ENCODE measurements around the gene TSHZ2.
"Not testable (repeated sequence)": the region's sequence is repeated elsewhere in the genome, so short reads cannot be mapped to it uniquely, and the experiment has no call there.

Gene TSHZ2

DNA sequence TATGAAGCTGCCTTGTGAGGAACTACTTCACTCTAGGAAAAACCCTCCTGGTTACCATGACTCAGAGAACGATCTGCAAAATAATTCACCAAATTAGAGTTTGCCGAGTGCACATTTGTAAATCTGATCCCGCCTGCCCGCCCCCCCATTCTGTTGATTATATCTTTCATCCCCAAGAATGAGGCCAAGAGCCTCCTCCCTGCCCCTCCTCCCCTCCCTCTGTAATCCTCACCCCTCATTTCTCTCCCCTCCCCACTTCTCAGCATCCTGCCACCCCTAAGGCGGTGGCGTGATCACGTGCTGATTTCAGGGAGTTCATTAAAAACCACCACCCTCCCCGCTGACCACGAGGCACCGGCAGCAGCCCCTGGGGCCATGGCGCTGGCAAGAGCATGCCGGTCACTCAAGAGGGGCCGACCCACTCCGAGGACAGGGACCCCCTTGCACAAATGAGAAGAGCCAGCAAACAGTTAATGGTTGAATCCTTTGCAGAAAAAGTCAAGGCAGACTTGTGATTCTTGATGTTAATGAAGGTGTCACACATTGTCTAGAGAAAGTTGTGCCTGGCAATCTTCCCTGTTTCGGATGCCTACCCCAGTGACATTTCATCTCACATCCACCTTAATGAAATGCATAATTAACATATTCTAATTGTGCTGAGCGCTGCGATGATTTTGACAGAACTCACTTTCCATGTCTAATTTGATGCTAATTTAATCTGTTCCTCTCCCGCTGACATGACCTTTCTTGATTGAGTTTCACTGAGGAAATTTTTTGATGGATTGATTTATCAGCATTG, 373.6 kb downstream of the TSHZ2 start:
- no peak for DNase-seq (ENCODE audit: low spot score)

DNA sequence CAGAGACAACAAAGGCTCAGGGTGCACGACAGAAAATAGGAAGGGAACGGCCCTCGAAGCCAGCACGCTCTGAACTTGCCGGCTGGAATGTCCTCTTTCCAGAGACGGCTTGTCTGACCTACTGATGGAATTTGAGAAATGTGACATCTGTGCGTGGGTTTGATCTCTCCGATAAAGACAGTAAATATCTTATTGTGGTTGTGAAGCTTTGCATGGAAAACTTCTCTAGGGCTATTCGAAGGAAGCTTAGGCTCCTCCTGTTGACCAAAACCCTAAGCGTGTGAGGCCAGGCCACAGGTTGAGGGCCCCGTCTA, 374.1 kb downstream of the TSHZ2 start:
- no peak for DNase-seq (ENCODE audit: low spot score)

DNA sequence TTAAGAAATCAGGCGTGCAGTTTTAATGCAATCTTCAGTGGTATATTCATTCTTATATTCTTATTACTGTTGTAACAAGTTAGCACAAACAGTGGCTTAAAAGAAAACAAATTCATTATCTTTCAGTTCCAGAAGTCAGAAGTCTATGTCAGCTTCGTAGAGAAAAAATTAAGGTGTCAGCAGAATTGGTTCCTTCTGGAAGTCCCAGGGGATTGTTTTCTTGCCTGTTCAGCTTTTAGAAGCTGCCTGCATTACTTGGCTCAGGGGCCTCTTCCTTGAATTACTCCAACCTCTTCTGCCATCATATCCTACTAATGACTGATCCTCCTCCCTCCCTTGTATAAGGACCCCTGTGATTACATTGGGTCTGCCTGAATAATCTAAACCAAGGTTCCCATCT, 377.6 kb downstream of the TSHZ2 start:
- no peak for DNase-seq (ENCODE audit: low spot score)

DNA sequence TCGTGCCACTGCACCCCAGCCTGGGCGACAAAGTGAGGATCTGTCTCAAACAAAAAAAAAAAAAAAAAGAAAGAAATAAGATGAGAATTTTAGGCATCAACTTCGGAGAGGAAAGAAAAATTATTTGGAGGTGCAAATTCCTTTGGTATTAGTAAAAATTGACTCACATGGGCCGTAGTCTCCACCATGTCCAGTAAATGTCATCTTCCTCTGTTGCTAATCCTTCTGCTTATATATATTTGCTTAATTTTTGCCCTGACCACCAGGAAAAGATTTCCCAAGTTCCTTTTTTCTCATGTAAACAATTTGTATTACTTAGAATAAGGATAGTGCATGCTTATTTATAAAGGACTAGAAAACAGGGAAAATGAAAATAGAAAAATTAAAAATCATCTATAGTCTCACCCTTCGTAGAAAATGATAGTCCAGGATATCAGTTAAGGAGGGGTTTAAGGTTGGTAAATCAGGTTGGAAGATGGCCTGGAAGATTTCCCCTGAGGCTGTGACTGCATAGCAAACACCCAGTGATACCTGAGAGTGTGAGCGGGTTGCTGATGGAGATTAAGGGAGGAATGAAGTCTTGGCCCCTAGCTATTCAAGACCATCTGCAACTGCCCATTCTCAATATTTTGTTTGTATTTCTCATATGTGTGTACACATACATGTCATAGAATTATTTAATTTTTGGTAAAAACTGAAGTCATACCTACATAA, 380.7 kb downstream of the TSHZ2 start:
- DNase-seq (ENCODE audit: low spot score) = no peak

DNA sequence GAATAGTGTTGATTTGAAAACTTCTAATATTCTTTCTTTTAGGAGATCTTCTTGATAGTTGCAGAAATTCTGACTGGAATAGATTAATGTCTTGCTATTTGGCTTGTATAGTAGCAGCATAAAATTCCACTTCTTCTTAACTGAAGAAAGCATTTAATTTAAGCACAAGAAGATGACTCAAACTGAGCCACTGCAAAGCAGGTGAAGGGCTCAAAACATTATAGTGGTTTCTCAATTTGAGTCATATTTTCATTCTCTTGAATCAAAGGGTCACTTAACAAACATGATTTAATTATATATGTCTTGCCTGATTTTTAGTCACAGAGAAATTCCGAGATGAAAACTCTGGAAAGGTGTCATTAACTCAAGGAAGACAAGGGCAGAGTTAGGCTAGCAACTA, 382.2 kb downstream of the TSHZ2 start:
- DNase-seq (ENCODE audit: low spot score) = no peak

DNA sequence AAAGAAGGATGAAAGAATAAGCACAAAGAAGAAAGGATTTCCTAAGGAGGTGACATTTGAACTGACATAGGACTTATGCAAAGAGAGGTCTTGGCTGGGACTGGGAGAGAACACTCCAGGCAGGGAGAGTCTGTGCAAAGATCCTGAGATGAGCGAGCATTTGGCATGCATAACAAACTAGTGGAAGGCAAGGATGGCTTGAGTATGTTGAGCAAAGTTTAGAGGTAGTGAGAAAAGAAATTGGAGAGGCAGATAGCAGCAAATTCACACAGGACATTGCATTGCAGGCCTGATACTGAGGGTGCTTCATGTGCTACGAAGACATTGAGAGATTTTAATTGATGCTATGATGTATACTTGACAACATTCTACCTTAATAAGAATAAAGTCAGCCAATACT, 383.6 kb downstream of the TSHZ2 start:
- no peak for DNase-seq (ENCODE audit: low spot score)

DNA sequence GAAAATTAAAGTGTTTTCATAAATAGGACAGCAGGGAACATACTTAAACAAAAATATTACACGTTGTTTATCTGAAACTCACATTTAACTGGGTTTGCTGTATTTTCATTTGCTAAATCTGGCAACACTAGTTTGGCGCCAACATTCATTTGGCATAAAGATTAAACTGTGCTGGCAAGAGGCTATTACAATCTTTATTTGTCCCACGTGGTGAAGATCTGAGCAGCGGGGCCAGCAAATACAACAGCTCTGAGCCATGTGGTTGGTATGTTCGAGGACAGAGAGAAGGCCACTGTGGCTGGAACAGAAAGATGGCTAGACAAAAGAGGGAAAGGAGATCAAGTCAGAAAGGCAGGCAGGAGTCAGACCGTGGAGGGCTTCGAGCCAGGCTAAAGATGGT, 387.3 kb downstream of the TSHZ2 start:
- no peak for DNase-seq (ENCODE audit: low spot score)

DNA sequence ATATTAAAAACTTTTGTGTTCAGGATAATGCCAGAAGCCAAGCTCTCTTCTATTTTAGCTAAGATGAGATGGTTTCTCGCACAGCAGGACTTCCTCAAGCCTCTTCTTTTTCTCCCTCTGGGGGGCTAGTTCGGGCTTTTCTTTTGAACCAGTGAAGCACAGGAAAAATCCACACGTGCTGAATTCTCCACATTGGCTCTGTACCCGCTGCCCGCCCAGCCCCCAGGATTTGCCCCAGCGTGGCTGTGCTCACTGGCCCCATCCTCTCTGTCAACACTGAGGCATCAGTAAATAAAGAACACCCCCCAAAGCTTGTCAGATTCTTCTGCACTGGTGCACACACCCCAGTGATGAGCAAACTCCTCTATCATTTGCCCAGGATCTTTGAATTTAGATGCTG, 388.7 kb downstream of the TSHZ2 start:
- peak; percentile 62 for DNase-seq (ENCODE audit: low spot score)

DNA sequence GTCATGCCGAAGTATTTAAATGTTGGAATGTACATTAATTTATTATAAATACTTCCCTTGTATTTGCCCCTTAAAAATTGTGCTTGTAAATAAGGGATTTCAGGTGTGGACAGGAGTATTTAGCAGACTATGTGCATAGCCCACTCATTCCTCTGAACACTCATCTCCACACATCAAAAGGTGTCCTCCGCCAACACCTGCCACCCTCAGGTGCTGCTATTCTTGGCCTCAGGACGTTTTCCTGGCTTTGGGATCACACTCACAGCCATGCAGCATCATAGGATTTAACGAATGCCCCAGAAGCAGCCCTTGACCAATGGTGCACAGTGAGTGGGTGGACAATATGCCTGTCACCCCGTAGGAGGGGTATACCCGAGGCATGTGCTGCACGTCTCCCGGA, 390.6 kb downstream of the TSHZ2 start:
- DNase-seq (ENCODE audit: low spot score) = no peak

DNA sequence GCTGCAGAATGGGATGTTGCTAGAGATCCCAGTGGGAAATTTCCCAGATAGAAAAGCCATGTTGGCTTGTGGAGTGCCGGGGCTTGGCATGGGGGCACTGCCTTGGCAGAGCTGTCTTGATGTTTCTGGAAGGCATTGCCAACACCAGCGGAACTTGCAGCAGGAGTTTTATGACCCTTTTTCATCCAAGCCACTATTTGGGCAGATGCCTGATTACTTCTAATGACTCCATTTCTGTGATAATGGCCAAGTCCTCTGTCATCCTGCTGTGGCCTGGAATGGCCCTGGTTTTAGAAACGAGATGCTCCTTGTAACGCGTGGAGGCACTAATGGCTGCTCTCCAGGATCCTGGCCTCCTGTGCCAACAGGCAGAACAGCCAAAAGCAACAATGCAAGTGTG, 392.5 kb downstream of the TSHZ2 start:
- DNase-seq (ENCODE audit: low spot score) = no peak

DNA sequence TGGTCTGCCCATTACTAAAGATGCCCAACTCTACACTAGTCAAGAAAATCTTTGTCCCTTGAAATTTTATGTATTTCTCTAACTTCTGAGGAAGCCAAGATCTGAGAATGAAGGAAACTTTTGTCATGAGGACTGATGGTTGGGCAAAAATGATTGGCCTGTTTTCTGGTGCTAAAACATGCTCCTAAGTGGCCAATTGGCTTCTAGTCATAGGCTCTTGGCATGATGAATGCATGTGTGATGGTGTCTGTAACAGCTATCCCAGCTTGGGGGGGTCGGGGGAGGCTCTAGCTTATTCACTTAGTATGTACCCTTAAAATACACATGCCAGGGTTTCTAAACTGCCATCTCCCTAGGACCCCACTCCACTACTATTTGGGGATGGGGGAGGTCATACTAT, 392.9 kb downstream of the TSHZ2 start:
- DNase-seq (ENCODE audit: low spot score) = no peak

DNA sequence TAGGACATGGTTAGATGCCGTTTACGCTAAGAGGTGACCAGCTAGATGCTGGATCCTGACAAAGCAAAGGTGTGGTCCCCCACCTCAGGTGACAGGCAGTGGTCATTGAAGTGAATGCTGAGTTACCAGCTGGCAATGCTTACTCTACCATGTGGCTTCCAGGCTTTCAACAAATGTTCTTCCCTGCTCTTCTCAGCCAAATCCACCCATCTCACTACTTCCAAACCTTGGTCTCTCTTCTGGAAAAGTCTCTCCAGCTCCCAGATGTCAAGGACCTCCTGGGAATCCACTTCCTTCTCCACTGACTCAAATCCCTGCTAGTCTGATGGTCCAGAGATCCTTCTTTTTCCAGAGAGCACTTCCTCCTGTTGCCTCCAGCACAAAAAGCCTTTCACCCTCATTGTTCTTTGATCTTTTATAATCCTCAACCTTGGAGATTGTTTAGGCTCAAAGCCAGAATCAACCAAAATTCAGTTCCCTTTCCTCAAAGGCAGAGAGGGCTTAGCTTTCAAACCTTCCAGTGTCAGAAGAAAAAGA, 393.4 kb downstream of the TSHZ2 start:
- DNase-seq (ENCODE audit: low spot score) = no peak

DNA sequence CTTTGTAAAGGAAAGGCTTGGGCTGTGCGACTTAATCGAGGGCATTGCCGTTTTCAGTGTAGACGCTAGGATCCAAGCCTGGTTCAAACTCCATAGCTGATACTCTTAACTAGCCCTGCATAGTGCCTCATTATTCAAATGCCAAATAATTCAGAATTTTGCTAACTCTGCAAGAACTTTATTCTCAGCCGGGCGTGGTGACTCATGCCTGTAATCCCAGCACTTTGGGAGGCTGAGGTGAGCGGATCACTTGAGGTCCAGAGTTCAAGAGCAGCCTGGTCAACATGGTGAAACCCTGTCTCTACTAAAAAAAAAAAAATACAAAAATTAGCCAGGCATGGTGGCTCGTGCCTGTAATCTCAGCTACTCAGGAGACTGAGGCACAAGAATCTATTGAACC, 394.8 kb downstream of the TSHZ2 start:
- not testable (repeated sequence) for DNase-seq (ENCODE audit: low spot score)

DNA sequence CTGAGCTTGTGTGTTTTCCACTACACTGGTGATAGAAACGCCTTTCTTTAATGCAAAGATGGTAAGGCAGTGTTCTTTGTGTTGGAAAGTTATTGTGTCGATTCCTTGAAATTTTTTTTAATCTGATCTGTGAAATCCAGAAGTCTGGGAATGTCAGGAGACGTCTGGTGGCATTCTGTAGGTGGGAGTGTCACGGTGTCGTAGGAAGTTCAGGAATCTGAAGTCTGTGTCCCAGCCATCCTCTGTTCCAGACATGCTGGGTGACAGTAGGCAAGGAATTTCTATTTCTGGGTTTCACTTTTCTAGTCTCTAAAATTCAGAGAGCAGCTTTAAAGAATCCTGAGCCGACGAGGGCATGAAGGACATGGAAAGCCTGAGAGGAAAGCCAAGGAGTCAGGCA, 397.7 kb downstream of the TSHZ2 start:
- DNase-seq (ENCODE audit: low spot score) = no peak

DNA sequence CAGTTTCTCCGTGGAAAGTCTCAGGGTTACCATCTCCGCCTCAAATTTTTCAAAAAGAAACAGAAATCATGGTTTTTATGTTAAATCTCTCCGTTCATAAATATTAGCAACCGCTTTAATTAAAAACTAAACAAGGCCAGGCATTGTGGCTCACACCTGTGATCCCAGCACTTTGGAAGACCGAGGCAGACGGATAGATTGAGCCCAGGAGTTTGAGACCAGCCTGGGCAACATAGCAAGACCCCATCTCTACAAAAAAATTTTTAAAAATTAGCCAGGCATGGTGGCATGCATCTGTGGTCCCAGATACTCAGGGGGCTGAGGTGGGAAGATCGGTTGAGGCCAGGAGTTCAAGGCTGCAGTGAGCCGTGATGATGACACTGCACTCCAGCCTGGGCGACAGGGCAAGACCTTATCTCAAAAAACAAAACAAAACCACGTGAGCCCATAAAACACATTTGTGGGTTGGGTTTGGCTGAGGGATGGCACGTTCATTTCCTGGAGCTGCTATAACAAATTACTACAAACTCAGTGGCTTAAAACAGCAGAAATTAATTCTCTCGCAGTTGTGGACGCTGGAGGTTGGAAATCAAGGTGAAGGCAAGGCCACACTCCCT, 398.3 kb downstream of the TSHZ2 start:
- no peak for DNase-seq (ENCODE audit: low spot score)

DNA sequence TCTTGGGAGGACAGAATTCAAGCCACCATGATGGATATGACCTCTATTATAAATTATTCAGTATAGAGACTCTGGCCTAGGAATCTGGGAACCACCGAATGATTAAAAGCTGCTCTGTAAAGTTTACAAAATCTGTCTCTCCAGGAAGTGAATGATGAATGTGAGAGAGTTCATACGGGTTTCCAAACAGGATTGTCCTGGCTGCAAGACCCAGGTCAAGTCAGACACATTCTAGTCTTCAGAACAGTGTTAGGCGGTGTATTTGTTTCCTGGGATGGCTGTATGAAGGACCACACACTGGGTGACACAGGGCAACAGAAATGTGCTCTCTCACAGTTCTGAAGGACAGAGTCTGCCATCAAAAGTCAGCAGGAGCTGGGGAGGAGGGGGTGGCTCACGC, 399.1 kb downstream of the TSHZ2 start:
- no peak for DNase-seq (ENCODE audit: low spot score)

DNA sequence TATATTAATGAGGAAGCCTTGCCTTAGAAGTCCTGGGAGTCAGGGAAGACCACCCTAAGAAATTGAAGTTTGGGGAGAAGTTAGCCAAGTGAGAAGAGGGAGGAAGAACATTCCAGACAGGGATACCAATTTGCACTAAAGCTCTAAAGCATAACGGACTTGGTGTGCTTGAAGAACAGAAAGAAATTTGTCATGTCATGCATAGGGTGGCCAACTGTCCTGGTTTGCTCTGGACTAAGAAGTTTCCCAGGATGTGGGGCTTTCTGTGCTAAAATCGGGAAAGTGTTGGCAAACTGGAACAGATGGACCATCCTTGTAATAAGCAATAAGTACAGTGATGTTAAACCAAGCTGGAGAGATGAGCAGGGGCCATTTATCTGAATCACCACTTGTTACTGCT, 403.9 kb downstream of the TSHZ2 start:
- no peak for DNase-seq (ENCODE audit: low spot score)

DNA sequence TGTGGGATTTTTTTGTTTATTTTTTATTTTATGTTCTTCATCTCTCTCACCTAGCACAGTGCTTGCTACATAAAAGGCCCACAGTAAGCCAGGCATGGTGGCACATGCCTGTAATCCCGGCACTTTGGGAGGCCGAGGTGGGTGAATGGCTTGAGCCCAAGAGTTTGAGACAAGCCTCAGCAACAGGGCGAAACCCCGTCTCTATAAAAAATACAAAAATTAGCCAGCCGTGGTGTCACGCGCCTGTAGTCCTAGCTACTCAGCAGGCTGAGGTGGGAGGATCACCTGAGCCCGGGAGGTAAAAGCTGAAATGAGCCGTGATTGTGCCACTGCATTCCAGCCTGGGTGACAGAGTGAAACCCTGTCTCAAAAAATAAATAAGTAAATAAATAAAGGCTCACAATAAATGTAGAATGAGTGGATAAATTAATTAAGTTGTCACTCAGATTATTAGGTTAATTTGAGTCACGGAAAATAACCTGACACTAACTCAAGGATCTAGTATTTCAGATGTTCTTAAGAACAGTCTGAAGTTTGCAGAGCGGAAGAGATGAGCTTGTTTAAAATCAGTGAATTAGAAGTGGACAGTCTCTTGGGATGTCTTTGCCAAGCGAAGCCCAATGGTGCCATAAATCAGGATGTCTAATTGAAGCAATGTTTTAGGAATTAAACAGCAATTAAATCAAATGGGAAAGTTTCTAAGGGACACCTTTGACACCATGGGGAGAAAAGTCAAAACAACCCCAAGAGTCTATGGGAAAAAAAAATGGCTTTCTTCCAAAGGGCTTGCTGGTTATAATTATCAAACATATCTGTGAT, 407.1 kb downstream of the TSHZ2 start:
- DNase-seq (ENCODE audit: low spot score) = no peak

DNA sequence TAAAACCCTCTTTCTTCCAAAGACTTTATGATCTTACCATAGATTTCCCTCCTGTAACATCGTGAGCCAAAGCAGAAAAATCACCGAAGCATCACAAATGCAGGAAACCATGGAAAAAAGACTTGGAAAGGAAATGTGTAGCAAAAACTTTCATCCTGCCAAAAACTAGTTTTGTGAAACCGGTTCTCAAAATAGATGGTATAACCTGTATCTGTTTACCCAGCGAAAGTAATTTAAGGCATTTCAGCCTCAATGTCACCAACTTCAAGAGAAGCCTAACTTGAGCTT, 407.6 kb downstream of the TSHZ2 start:
- no peak for DNase-seq (ENCODE audit: low spot score)

DNA sequence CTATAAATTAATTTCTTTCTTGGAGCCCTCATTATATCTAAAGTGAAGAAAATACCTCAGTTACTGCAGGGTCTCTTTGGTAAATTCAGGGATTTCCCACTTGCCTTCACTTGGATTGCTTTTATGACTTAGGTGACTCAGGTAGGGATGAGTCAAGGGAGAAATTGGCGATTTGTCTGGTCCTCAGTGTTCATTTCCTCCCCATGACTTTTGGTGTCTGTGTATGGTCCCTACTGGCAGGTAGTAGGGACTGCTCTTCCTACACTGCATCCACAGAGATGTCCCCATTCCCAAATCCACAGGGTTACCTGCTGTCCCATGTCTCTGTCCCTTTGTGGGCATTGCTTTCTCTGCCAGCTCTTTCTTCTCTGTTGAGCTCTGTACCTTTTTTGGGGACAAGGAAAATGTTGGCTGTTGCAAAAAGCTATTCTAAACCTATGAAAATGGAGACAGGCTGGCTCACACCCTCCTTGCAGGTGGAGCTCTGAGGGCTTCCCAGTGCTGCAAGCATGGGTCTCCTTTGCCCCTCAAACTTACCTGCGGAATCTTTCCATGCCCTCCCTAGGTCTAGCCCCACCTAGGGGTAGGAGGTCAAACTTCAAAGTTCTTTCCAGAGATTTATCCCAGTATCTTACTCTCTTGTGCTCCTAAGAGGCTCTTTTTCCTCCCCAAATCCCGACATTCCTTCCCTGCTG, 409.6 kb downstream of the TSHZ2 start:
- DNase-seq (ENCODE audit: low spot score) = no peak

DNA sequence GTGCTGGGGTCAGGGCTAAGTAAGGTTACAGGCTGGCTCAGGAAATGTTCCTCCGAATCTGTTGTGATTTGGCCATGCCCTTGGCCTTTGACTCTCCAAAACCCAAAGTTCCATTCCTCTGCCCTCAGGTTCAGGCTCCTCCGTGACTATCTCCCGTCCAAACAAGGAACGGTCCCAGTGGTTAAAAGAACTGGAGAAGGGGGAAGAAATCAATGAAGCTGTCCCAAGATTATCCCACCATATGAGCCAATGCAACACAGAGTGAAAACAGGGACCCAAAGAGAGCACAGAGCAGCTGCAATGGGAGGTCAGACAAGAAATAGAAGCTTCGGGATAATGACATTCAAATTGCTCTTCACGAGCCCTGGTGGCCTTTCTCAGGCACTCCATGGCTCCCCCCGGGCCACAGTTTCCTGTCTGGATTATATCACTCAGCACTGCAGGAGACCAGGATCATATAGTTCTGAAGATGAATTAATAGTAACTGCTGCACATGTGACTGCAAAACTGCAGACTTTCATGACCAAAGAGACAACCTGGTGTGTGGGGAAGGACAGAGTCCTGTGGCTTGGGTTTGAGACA, 410.2 kb downstream of the TSHZ2 start:
- DNase-seq (ENCODE audit: low spot score) = no peak

DNA sequence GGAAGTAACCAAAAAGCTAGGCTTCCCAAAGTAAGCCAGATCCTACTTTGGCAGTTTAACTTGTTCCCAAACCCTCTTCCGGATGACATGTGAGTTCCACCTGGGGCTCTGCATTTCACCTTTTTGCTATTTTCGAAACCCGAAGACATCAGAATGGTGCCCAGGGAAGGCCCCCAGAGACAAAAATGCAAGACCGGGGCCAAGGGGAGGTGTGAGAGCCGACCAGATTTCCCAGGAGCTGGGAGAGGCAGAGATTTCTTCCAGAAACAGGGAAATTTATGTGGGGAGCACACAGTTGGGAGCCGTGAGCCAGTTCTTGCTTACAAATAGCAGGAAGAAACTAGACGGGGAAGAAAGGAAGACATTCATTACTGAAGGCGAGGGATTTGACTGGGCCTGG, 411.8 kb downstream of the TSHZ2 start:
- DNase-seq (ENCODE audit: low spot score) = no peak
